Ureter (tissue), 1 donor: ENCODE data around the gene BIRC3. TPM values are rescaled to one million over a fixed set of nuclear protein-coding genes. Genes with fewer than 3 reads are reported as not detected.
"Not testable (repeated sequence)": the region's sequence is repeated elsewhere in the genome, so short reads cannot be mapped to it uniquely, and the experiment has no call there.

ENCODE experiments used
- DNase-seq: peaks from one replicate; pipeline ENCODE4 v3.0.0-alpha.2; 2020; ENCODE audit warnings: low spot score
- total RNA-seq: library from RNA; stranded (reverse); gene quantifications from one replicate; pipeline ENCODE4 v1.2.4, GENCODE V29; 2023
- donor health status: DM: yes; HTN: yes; CAD: no.

BIRC3 gene
- total RNA-seq, 1 donor from 2014 or later, result 15.5 TPM

DNA sequence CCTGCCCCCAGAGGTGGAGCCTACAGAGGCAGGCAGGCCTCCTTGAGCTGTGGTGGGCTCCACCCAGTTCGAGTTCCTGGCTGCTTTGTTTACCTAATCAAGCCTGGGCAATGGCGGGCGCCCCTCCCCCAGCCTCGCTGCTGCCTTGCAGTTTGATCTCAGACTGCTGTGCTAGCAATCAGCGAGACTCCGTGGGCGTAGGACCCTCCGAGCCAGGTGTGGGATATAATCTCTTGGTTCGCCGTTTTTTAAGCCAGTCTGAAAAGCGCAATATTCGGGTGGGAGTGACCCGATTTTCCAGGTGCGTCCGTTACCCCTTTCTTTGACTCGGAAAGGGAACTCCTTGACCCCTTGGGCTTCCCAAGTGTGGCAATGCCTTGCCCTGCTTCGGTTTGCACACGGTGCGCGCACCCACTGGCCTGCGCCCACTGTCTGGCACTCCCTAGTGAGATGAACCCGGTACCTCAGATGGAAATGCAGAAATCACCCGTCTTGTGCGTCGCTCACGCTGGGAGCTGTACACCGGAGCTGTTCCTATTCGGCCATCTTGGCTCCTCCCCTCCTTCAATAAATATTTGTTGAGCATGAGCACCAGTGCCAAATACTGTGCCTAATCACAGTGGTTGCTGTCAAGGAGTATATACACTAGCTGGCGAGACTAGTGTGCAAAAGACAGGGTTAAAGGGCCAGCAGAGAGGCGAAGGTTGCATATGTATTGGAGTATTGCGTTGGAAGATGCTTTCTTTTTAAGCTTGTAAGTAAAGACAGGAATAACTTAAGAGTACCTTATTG lies 57.5 kb downstream of the BIRC3 start:
- DNase-seq, result not testable (repeated sequence)

DNA sequence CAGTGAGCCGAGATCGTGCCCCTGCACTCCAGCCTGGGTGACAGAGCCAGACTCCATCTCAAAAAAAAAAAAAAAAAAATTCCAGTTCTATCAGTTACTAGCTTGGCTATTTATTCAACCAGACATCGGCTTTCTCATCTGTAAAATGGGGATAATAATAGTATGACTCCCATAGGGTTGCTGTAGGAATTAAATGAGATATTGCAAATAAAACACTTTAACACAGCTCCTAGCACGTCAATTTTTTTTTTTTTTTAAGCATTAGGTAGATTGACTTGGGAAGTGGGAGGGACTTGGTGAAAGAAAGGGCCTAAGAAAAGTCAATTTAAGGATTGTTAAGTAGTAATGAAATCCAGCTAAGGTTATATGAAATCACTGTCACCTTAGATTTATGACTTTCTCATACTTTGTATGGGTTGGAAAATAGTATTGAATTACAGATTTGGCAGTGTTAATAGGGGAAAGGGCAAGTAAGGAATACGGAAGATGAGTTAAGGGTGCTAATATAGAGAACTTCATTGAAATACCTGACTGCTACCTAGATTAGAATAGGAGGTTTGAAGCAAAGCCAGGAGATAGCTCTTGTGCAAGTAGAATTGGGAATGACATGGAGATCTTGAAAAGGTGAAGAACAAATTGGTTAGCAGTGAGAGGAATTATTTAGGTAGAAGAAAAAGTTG lies 58.6 kb downstream of the BIRC3 start:
- no peak for DNase-seq

DNA sequence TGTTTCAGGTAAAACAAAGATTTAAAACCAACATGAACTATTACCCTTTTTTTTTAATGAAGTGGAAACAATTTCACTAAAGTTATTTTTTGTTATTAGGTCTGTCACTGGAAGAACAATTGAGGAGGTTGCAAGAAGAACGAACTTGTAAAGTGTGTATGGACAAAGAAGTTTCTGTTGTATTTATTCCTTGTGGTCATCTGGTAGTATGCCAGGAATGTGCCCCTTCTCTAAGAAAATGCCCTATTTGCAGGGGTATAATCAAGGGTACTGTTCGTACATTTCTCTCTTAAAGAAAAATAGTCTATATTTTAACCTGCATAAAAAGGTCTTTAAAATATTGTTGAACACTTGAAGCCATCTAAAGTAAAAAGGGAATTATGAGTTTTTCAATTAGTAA lies 60.6 kb downstream of the BIRC3 start:
- DNase-seq, result no peak

DNA sequence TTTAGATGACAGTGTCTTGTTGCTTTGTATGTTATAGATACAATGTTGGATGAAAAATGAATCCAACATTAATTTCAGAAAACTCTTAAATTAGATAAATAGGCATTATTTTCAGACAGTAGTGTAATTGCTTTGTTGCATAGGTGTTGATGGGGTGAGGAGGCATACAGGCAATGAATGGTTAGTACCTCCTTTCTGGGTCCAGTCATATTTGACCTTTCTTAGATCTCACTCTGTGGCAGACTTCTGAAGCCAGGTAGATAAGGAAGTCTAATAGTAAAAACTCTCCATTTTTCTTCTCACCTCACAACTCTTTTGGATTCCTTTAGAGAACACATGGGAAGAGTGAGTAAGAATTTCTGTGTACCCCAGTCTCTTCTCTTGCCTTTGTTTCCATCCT lies 61.5 kb downstream of the BIRC3 start:
- no peak for DNase-seq

DNA sequence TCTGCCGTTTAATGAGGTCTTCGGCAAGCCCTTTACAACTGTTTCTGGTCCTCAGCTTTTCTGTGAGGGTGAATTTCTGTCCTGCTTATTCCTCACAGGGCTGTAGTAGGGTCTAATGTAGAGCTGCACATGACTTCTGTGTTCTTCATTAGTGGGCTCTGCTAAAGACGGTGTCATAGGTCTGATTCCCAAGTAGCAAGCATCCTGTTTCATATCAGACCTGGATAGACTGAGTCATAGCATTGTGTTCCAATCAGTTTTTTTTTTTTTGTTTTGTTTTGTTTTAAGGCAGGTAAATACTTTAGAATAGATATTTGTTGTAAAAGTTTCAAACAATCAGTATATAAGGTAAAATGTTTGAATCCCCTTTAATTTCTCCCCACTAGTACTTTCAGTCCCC lies 65.1 kb downstream of the BIRC3 start:
- DNase-seq, result no peak

DNA sequence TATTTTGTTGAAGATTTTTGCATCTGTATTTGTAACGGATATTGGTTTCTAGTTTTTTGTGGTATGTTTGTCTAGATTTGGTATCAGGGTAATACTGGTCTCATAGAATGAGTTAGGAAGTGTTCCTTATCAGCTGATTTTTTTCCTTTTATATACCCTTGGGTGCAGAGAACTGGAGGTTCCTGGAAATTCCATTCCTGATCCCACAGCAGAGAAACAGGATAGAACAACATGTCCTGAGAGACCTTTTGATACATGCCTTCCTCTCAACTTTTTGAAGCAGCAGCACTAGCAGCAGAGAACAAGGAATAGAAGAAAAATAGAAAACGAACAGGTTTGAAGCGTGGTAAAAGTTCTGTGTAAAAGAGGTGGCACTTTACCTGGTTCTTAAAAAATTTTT lies 66.6 kb downstream of the BIRC3 start:
- DNase-seq, result no peak

DNA sequence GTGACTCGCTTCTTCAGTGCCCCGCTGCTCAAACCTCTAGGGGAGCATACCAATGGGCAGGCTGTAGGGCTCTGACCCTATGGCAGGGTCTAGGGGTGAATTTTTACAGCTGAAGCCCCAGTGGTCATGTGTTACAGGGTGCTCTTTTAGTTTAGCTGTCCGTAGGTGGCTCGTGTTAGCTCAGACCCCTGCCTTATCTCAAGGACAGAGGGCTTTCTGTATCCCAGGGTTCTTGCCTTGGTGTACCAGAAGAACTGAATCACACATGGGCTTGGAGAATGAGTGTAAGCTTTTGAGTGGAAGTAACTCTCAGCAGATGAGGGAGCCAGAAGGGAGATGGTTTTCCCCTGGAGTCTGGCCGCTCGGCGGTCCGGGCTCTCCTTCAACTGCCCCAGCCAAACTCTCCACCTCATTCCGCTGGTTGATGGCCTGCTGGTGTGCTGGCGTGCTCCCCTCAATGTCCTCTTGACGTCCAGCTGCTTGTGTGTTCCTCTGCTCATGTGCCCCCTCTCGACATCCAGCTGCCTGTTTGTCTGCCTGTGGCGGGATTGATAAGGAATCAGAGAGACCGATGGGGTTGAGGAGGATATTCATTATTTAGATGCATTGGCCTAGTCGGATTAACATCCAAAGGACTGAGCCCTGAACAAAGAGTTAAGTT lies 67.3 kb downstream of the BIRC3 start:
- DNase-seq, result no peak

DNA sequence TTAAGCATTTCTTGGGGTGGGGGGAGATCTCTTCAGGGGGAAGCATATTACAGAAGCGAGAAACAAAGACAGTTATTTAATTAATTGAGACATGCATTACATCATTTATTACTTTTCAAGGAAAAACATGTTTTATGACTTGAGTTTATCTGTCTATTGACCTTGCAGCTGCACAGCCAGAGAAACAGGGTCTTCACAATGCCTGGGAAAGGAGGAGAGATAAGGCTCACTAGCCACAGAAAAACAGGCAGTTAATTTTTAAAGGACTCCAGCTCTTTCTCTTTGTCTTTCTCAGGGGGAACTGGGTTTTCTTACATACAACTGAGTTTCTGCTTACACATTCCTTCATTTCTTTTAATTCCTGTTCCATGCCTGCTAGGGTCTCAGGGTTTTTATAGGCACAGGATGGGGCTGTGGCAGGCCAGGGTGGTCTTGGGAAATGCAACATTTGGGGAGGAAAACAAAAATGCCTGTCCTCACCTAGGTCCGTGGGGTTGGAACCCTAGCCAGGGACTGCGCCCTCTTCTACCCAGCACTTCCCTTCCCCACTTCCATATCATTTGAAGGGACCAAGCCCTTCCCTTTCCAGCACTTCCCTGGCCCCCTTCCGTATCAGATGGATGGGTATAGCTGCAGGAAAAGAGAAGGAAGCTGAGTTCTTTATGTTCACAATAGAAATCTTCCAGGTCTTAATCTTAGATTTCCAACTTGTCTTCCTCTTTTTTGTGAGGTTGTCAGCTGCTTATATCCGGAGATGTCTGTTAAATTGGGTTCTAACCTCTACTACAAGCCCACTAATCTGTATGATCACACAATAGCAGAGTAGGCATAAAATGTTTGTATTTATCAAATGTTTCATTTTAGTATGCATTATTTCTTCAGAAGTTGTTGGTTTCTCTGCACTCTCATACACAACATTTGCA lies 68.1 kb downstream of the BIRC3 start:
- DNase-seq, result no peak

DNA sequence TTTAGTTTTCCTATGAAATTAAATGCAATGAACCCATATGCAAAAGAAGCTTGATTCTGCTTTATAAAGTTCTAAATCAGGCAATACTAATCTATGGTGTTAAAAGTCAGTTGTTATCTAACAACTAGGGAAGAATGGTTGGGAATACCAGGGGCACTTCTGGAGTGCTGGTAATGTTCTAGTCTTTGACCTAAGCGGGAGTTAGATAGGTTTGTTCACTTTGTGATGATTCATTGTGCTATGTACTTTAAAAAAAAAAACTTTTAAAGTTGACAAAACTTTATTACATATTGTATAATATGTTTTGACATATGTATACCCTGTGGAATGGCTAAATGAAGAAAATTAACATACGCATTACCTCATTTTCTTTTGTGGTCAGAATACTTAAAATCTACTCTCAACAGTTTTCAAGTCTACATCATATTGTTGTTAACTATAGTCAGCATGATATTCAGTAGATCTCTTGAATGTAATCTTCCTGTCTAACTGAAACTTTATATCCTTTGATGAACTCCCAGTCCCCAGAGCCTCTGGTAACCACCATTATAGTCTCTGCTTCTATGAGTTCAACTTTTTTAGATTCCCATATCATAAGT lies 69.0 kb downstream of the BIRC3 start:
- no peak for DNase-seq

DNA sequence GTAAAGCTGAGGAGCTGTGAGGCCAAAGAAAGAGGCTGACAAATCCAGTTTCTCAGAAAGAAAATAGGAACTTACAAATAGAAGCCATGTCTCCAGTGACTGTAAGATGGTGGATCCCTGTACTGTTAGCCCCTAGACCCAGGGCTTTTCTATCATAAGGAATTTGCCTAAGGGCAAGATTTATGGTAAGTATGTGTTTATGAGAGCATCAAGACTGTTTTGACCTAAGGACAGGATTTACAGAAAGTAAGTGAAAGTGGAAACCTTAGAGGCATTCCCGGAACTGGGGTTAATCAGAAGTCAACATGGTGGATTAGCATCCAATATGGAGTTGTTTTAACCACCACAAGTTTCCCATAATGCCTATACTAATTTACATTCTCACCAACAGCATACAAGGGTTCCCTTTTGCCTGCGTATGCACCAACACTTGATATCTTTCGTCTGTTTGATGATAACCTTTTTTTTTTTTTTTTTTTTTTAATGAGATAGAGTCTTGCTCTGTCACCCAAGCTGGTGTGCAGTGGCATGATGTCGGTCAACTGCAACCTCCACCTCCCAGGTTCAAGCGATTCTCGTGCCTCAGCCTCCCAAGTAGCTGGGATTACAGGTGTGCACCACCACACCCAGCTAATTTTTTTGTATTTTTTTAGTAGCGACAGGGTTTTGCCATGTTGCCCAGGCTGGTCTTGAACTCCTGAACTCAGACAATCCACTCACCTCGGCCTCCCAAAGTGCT lies 69.9 kb downstream of the BIRC3 start:
- DNase-seq, result no peak

Other genes starting within 250 kb of the BIRC3 start
- 152 TPM for gene YAP1, start 207.0 kb upstream of the BIRC3 start, total RNA-seq
- 44.4 TPM for gene BIRC2, start 29.7 kb downstream of the BIRC3 start, total RNA-seq
- 249 TPM for gene TMEM123, start 135.3 kb downstream of the BIRC3 start, total RNA-seq
- 226 TPM for gene MMP7, start 213.3 kb downstream of the BIRC3 start, total RNA-seq